ENCODE data around the gene TAS2R60.

DNA sequence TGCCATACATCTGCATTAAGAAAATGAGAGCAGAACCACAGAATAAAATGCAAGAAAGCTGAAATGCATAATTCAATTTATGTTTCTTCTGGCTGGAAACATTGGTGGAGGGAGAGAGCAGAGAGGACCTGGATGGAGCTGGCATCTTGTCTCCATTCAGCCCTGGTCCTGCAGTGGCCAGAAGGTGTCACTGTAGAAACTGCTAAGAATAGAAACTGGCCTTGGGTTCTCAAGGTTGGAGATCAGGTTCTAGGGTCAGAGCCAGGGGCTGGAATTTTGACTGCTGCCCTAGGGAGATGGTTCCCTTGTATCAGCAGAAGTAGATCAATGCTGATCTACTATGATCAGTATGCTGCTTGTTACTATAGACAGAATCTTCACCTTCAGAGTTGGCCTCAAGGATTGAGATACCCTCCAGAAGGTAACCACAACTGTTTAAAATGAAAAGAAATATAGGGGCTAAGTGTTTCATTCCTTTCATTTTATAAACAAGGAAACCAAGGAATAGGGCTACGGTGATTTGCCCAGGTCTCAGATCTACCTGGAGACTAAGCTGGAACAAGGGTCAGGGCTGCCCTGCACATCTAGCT, 47.6 kb downstream of the TAS2R60 start:
- TF ChIP-seq, protein P1, sequence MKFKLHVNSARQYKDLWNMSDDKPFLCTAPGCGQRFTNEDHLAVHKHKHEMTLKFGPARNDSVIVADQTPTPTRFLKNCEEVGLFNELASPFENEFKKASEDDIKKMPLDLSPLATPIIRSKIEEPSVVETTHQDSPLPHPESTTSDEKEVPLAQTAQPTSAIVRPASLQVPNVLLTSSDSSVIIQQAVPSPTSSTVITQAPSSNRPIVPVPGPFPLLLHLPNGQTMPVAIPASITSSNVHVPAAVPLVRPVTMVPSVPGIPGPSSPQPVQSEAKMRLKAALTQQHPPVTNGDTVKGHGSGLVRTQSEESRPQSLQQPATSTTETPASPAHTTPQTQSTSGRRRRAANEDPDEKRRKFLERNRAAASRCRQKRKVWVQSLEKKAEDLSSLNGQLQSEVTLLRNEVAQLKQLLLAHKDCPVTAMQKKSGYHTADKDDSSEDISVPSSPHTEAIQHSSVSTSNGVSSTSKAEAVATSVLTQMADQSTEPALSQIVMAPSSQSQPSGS (CRISPR knock-in tag; IDR thresholded peaks at IDR 0.05; ENCODE audit: borderline replicate concordance, low read depth) = no peak
- TF ChIP-seq, protein P2, sequence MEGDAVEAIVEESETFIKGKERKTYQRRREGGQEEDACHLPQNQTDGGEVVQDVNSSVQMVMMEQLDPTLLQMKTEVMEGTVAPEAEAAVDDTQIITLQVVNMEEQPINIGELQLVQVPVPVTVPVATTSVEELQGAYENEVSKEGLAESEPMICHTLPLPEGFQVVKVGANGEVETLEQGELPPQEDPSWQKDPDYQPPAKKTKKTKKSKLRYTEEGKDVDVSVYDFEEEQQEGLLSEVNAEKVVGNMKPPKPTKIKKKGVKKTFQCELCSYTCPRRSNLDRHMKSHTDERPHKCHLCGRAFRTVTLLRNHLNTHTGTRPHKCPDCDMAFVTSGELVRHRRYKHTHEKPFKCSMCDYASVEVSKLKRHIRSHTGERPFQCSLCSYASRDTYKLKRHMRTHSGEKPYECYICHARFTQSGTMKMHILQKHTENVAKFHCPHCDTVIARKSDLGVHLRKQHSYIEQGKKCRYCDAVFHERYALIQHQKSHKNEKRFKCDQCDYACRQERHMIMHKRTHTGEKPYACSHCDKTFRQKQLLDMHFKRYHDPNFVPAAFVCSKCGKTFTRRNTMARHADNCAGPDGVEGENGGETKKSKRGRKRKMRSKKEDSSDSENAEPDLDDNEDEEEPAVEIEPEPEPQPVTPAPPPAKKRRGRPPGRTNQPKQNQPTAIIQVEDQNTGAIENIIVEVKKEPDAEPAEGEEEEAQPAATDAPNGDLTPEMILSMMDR (IDR thresholded peaks at IDR 0.05) = no peak
- TF ChIP-seq, protein P3, sequence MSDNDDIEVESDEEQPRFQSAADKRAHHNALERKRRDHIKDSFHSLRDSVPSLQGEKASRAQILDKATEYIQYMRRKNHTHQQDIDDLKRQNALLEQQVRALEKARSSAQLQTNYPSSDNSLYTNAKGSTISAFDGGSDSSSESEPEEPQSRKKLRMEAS (CRISPR knock-in tag; IDR thresholded peaks at IDR 0.05) = no peak
- no peak for TF ChIP-seq ZNF138 (CRISPR knock-in tag; conservative IDR thresholded peaks at IDR 0.05)
- TF ChIP-seq SP1 (CRISPR knock-in tag; conservative IDR thresholded peaks at IDR 0.05) = no peak
- TF ChIP-seq SMAD3 (CRISPR knock-in tag; IDR thresholded peaks at IDR 0.05; ENCODE audit: borderline replicate concordance) = no peak

Measured in WTC11 (cell line).